ENCODE measurements around the gene LRRC7.

The LRRC7 gene

GRCh38 chr1:69888657-69889056 lies 320.9 kb downstream of the LRRC7 start:
- H3K4me3 ChIP-seq (ENCODE audit: low read length) = no peak overlapping the region
- H2AFZ ChIP-seq (ENCODE audit: low read length) = no peak overlapping the region
- H3K4me1 ChIP-seq (ENCODE audit: low read length) = no peaks in the 10 kb centered on the region

GRCh38 chr1:69898403-69898947 lies 330.8 kb downstream of the LRRC7 start:
- Histone ChIP-seq H3K79me2 (ENCODE audit: low read length) (no peaks in the 10 kb centered on the region), H3K4me1 (ENCODE audit: low read length) (no peaks in the 10 kb centered on the region), H3K27me3 (replicated peaks; ENCODE audit: insufficient read depth, low read length) (no peaks in the 10 kb centered on the region), H3F3A (ENCODE audit: insufficient read depth, low read length) (no peaks in the 10 kb centered on the region), H3K4me3 (ENCODE audit: low read length) (no peak overlapping the region), H4K20me1 (ENCODE audit: insufficient read depth, low read length) (no peaks in the 10 kb centered on the region), H3K36me3 (replicated peaks; ENCODE audit: insufficient read depth, low read length) (no peaks in the 10 kb centered on the region), H2AFZ (ENCODE audit: low read length) (no peak overlapping the region), H3K27ac (ENCODE audit: low read length) (no peak overlapping the region), H3K4me2 (ENCODE audit: low read depth, low read length) (no peak overlapping the region), H3K9me3 (replicated peaks; ENCODE audit: insufficient read depth, low read length) (no peaks in the 10 kb centered on the region), H3K9me2 (replicated peaks; ENCODE audit: insufficient read depth, low read length) (no peaks in the 10 kb centered on the region), H3K9ac (ENCODE audit: low read length) (no peak overlapping the region)
- DNase-seq = no peak
- TF ChIP-seq EZH2phosphoT487 (IDR thresholded peaks at IDR 0.05; ENCODE audit: low read length) (no peak), CTCF (IDR thresholded peaks at IDR 0.05; ENCODE audit: low read length) (no peak), EZH2 (optimal IDR thresholded peaks at IDR 0.05; ENCODE audit: low read depth, low read length) (no peak)

More at GRCh38 chr1:69888657-69889056, 320.9 kb downstream of the LRRC7 start:
- H4K20me1 ChIP-seq (ENCODE audit: insufficient read depth, low read length) = no peaks in the 10 kb centered on the region
- H3K27ac ChIP-seq (ENCODE audit: low read length) = no peak overlapping the region
- no peak overlapping the region for H3K9ac ChIP-seq (ENCODE audit: low read length)
- TF ChIP-seq CTCF (IDR thresholded peaks at IDR 0.05; ENCODE audit: low read length) (no peak), EZH2 (optimal IDR thresholded peaks at IDR 0.05; ENCODE audit: low read depth, low read length) (no peak), EZH2phosphoT487 (IDR thresholded peaks at IDR 0.05; ENCODE audit: low read length) (no peak)
- H3F3A ChIP-seq (ENCODE audit: insufficient read depth, low read length) = no peaks in the 10 kb centered on the region
- no peaks in the 10 kb centered on the region for H3K9me2 ChIP-seq (replicated peaks; ENCODE audit: insufficient read depth, low read length)
- H3K79me2 ChIP-seq (ENCODE audit: low read length) = no peaks in the 10 kb centered on the region
- H3K9me3 ChIP-seq (replicated peaks; ENCODE audit: insufficient read depth, low read length) = no peaks in the 10 kb centered on the region
- no peaks in the 10 kb centered on the region for H3K36me3 ChIP-seq (replicated peaks; ENCODE audit: insufficient read depth, low read length)
- no peak overlapping the region for H3K4me2 ChIP-seq (ENCODE audit: low read depth, low read length)
- no peak for DNase-seq
- no peaks in the 10 kb centered on the region for H3K27me3 ChIP-seq (replicated peaks; ENCODE audit: insufficient read depth, low read length)

- H3K9ac ChIP-seq (ENCODE audit: low read length) = no peak overlapping the region
- no peaks in the 10 kb centered on the region for H3F3A ChIP-seq (ENCODE audit: insufficient read depth, low read length)
- H3K4me1 ChIP-seq (ENCODE audit: low read length) = no peaks in the 10 kb centered on the region
- no peaks in the 10 kb centered on the region for H3K27me3 ChIP-seq (replicated peaks; ENCODE audit: insufficient read depth, low read length)
- H3K36me3 ChIP-seq (replicated peaks; ENCODE audit: insufficient read depth, low read length) = no peaks in the 10 kb centered on the region
- no peaks in the 10 kb centered on the region for H4K20me1 ChIP-seq (ENCODE audit: insufficient read depth, low read length)
- DNase-seq = no peak
- H2AFZ ChIP-seq (ENCODE audit: low read length) = no peak overlapping the region
- no peak overlapping the region for H3K4me2 ChIP-seq (ENCODE audit: low read depth, low read length)
- H3K9me3 ChIP-seq (replicated peaks; ENCODE audit: insufficient read depth, low read length) = no peaks in the 10 kb centered on the region
- no peaks in the 10 kb centered on the region for H3K9me2 ChIP-seq (replicated peaks; ENCODE audit: insufficient read depth, low read length)
- H3K4me3 ChIP-seq (ENCODE audit: low read length) = no peak overlapping the region
- H3K27ac ChIP-seq (ENCODE audit: low read length) = no peak overlapping the region
- no peaks in the 10 kb centered on the region for H3K79me2 ChIP-seq (ENCODE audit: low read length)
- TF ChIP-seq CTCF (IDR thresholded peaks at IDR 0.05; ENCODE audit: low read length) = no peak
- no peak for TF ChIP-seq EZH2 (optimal IDR thresholded peaks at IDR 0.05; ENCODE audit: low read depth, low read length)
- TF ChIP-seq EZH2phosphoT487 (IDR thresholded peaks at IDR 0.05; ENCODE audit: low read length) = no peak
These were observed 343.6 kb downstream of the LRRC7 start for GRCh38 chr1:69911301-69911801.
